ENCODE measurements around the gene HSDL2.
"Not testable (repeated sequence)": the region's sequence is repeated elsewhere in the genome, so short reads cannot be mapped to it uniquely, and the experiment has no call there.

The HSDL2 gene

DNA sequence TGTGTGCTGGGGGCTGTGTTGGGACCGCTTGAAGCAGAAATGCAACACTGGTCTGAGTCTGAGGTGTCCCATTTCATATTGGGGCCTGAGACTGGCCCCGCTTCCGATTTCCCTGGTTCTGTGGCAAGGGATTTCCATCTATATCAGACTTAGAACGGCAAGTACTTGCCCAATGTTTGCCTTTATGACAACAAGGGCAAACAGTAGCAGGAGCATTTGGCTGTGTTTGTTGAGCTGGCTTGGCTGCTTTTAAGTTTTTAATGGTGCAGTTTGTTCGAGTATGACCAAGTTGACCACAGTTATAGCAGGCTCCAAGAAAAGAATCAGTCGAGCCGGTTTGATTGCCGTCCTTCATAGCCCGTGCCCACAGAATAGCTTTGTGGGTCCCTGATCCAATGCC is 17.0 kb downstream of the HSDL2 start:
- TF ChIP-seq GATA1 (IDR thresholded peaks at IDR 0.05; ENCODE audit: low read depth, low read length) (no peak), POLR2A (IDR thresholded peaks at IDR 0.05; ENCODE audit: low read length) (no peak)
- DNase-seq = no peak

DNA sequence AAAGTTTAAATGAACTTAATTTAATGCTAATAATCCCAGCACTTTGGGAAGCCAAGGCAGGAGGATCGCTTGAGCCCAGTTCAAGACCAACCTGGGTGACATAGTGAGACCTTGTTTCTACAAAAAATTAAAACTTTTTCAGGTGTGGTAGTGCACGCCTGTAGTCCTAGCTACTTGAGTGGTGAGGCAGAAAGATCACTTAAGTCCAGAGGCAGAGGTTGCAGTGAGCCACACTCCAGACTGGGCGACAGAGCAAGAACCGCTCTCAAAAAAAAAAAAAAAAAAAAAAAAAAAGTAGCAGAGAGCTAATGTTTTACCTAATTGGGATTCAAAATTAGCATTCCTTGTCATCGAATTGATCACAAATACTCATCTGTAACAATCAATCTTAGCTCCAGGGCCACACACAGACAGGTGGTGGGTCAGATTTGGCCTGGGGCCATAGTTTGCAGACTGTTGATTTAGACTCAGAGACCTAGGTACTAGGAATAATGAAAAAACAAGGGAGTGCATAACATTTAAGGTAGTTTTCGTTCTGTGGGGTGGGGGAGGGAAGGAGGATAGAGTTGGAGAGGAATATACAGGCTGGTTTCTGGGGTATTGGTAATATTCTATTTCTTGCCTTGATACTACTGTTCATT is 21.4 kb downstream of the HSDL2 start:
- no peak for DNase-seq
- TF ChIP-seq GATA1 (IDR thresholded peaks at IDR 0.05; ENCODE audit: low read depth, low read length) (no peak), POLR2A (IDR thresholded peaks at IDR 0.05; ENCODE audit: low read length) (no peak)

DNA sequence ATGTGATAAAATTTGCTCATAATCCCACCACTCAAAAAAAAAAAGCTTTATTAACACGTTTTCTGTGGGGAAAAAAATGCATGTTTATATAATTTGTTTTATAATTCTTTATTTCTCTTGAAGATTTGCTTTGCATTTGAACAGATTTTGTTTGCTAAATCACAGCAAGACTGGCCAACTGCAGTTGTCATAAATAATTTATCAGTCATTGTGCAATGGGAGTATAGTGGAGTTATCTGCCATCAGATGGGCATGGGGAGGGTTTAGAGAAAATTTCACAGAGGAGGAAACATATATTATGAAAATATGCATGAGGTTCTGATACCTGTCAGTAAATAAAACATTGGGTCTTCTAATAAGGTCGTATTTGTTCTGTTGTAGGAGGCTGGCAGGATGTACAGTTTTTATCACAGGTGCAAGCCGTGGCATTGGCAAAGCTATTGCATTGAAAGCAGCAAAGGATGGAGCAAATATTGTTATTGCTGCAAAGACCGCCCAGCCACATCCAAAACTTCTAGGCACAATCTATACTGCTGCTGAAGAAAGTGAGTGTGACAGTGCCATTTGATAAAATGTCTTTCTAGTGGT is 23.8 kb downstream of the HSDL2 start:
- TF ChIP-seq GATA1 (IDR thresholded peaks at IDR 0.05; ENCODE audit: low read depth, low read length) = no peak
- no peak for TF ChIP-seq POLR2A (IDR thresholded peaks at IDR 0.05; ENCODE audit: low read length)

DNA sequence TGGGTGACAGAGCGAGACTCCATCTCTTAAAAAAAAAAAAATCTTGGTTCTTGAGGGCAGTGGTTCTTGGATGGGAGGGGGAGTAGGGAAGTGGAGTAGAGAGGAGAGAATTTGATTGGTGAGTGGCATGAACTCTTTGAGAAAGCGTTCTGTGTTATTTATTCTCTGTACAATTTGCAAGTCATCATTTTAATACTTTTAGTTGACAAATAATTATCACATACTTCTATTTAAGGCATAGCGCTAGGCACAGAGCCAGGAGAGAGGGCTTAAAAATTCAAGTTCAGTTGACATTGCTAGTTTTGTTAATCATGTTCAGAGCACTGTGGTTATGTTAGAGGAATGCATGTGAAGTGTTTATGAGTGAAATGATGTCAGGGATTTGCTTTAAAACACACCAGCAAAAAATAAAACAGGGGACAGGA is 24.6 kb downstream of the HSDL2 start:
- no peak for DNase-seq
- no peak for TF ChIP-seq GATA1 (IDR thresholded peaks at IDR 0.05; ENCODE audit: low read depth, low read length)
- no peak for TF ChIP-seq POLR2A (IDR thresholded peaks at IDR 0.05; ENCODE audit: low read length)

More for the DNA sequence above, 23.8 kb downstream of the HSDL2 start:
- no peak for DNase-seq

DNA sequence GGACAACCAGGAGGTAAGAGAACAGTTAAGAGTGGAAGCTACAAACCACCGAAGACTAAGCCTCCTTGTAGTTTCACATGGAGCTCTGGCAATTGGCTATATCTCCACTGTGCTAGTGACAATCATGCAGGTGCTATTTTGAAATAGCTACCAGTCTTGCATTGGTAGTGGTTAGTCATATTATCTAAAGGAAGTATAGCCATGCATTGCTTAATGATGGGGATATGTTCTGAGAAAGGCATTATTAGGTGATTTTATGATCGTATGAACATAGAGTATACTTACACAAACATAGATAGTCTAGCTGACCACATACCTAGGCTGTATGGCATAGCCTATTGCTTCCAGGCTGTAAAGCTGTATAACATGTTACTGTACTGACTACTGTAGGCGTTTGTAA is 28.4 kb downstream of the HSDL2 start:
- no peak for DNase-seq
- TF ChIP-seq POLR2A (IDR thresholded peaks at IDR 0.05; ENCODE audit: low read length) = no peak

DNA sequence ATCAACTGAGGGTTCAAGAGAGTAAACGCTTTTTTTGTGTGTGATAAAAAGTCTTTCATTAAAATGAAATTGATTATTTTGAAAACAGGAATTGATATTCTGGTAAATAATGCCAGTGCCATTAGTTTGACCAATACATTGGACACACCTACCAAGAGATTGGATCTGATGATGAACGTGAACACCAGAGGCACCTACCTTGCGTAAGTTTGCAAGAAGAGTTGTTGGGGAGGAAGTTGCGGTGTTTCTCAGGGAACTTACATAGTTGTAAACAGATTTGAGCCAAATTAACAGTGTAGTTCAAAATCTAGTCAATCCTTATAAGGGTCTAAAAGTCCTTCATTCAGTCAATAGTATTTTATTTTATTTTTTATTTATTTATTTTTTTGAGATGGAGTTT is 28.9 kb downstream of the HSDL2 start:
- no peak for DNase-seq
- no peak for TF ChIP-seq GATA1 (IDR thresholded peaks at IDR 0.05; ENCODE audit: low read depth, low read length)
- no peak for TF ChIP-seq POLR2A (IDR thresholded peaks at IDR 0.05; ENCODE audit: low read length)

DNA sequence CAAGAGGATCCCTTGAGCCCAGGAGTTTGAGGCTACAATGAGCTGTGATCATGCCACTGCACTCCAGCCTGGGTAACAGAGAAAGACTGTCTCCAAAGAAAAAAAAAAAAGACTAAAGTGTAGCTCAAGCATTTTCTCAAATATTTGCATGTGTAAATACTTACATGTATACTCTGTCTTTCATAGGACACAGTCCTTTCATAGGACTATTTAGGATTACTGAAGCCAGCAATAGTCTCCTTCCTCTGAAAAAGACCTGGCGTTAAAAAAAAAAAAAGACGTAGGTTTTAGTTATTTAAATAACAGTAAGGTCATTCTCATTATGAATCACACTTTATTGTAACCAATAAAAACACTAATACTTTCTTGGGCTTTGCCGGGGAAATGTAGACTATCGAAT is 29.9 kb downstream of the HSDL2 start:
- TF ChIP-seq GATA1 (IDR thresholded peaks at IDR 0.05; ENCODE audit: low read depth, low read length) (no peak), POLR2A (IDR thresholded peaks at IDR 0.05; ENCODE audit: low read length) (no peak)
- no peak for DNase-seq

DNA sequence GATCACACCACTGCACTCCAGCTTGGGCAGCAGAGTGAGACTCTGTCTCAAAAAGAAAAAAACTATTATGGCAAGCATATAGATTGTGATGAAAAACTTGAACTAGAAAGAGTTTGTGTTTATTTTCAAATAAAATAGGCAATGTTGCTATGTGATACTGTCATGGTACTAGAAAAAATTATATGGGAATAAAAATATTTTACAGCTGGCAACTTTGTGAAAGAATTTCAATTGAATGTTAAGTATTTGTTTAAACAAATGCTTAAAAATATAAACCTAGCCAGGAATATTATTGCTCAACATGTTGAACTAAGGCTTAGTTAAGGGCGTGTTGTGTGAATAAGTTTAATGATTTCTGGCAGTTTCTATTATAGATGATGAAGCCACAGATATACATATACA is 31.7 kb downstream of the HSDL2 start:
- TF ChIP-seq POLR2A (IDR thresholded peaks at IDR 0.05; ENCODE audit: low read length) (no peak), GATA1 (IDR thresholded peaks at IDR 0.05; ENCODE audit: low read depth, low read length) (no peak)
- DNase-seq = no peak

DNA sequence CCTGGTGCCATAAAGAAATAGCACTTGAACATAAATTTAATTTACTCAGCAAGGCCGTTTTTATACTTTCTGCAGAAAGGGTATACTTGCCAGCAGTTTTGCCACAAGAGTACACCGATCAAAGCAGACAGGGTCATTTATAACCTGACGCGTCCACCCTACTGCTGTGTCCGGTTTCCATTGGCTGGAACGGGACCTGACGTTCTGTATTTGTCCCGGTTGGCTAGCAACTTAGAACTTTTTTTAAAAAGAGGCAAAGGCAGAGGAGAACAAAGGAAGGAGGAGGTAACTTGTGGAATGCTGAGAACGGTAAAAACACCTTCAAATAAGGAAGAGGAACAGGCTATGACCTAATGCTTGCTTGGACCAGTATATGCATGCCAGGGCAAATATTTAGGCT is 33.8 kb downstream of the HSDL2 start:
- DNase-seq = not testable (repeated sequence)

DNA sequence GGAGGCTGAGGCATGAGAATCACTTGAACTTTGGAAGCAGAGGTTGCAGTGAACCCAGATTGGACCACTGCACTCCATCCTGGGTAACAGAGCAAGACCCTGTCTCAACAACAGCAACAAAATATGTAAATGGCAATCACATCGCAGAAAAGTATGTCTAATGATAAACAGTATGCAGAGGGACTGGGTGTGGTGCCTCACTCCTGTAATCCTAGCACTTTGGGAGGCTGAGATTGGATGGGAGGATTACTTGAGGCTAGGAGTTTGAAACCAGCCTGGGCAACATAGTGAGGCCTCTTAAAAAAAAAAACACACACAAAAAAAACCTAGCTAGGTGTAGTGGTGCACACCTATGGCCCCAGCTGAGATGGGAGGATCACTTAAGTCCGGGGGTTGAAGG is 40.3 kb downstream of the HSDL2 start:
- DNase-seq = no peak
- no peak for TF ChIP-seq GATA1 (IDR thresholded peaks at IDR 0.05; ENCODE audit: low read depth, low read length)
- no peak for TF ChIP-seq POLR2A (IDR thresholded peaks at IDR 0.05; ENCODE audit: low read length)

DNA sequence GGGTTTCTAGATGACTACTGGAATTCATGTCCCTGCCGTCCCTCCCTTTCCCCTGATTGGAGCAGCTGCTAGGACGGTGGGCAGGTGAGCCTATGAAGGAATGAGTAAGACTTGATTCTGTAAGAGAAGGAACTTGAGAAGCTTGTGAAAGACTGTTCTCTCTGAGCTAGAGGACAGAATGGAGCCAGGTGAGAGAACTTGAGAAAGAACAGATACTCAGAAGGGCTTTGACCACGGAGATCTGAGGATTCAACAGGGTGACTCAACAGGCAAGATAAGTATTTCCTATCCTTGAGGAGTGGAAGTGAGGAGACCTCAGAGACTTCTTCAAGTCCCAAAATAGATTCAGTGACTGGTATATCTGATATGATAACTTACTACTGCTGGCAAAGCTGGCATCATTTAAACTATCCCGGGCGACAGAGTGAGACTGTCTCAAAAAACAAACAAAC is 41.9 kb downstream of the HSDL2 start:
- TF ChIP-seq GATA1 (IDR thresholded peaks at IDR 0.05; ENCODE audit: low read depth, low read length) (no peak), POLR2A (IDR thresholded peaks at IDR 0.05; ENCODE audit: low read length) (no peak)
- peak; percentile 17 to 18 for DNase-seq

DNA sequence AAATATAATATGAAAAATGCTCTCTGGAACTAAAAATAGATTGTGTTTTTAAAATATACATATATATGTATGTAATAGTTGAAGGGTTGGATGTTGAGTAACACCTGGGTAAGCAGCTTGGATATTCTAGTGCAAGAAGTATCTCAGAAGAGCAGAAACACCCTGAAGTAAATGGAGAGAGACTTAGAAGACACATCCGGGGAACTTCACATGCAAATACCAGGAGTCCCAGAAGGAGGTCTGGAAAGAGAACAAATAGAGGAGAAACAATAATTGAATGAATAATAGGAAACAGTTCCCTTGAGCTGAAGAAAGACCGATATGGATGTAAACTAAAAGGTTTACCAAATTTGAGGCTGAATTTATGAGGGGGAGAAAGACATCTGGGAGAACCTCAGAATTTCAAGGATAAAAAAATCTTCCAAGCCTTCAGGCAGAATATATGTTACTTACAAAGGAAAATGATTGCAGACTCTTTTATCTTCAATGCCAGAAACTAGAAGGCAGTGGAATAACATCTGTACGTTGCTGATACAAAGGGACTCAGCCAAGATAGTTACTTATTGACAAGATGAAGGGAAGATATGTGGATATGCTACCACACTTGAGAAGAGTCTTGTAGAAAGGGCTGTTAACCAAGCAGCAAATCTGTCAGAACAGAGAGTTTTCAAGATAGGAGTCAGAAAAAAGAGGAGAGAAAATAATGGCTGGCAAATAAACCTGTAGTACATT is 42.7 kb downstream of the HSDL2 start:
- peak; percentile 68 to 90 for DNase-seq
- TF ChIP-seq GATA1 (IDR thresholded peaks at IDR 0.05; ENCODE audit: low read depth, low read length) = no peak
- TF ChIP-seq POLR2A (IDR thresholded peaks at IDR 0.05; ENCODE audit: low read length) = no peak

DNA sequence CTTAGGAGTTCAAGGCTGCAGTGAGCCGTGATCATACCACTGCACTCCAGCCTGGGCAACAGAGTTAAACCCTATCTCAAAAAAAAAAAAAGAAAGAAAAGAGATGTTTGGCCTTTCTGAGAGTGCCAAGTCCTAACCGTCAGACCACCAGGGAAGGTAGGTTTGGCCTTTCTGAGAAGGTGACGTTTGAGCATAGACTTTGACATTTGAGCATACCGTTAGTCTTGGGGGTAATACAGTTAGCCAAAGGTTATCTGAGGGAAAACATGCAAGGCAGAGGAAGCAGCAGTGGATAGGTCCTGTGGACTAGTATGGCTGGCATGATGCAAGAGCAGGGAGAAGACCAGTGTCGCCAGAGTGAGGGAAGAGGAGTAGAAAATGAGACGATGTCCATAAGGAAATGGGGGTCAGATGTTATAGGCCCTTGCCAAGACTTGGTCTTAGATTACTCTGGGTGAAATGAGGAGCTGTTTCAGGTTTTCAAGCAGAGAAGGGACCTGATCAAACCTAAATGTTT is 50.2 kb downstream of the HSDL2 start:
- no peak for DNase-seq
- no peak for TF ChIP-seq POLR2A (IDR thresholded peaks at IDR 0.05; ENCODE audit: low read length)
- no peak for TF ChIP-seq GATA1 (IDR thresholded peaks at IDR 0.05; ENCODE audit: low read depth, low read length)

DNA sequence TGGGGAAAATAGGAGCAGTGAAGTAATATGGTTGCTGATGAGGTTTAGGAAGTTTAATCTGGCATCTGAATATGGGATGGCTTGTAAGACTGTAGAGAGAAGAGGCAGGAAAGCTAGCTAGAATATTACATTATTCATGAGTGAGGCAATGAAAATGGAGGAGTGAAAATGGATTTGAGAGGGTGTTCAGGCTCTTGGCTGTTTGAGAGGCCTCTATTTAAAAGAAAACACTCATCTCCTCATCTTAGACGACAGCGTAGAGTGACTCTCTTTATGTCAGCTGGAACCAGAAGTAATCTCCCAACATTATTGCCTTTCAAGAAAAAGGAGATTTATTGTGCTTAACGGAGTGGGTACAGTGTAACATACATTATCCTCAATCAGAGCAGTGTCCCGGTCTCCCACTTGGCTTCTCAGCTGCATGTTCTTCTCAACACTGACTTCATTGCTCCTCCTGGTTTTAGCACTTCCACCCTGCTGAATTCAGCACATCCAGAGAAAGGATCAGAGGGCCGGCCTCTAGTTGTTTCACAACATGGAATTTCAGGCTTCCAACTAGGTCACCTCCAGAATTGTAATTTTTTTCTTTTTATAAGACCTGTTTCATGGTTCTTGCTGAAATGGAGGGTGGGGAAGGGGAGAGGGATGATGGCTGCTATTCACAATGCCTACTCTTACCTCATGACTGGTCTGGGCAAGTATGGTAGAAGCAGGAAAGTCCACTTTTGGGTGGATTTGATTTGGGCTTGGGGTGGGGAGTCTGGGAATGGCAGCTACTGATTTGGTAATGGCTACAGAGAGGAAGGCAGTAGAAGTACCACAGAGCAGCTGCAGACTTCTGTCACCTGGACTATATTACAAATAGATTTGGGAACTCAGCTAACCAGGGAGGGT is 53.8 kb downstream of the HSDL2 start:
- no peak for TF ChIP-seq GATA1 (IDR thresholded peaks at IDR 0.05; ENCODE audit: low read depth, low read length)
- no peak for TF ChIP-seq POLR2A (IDR thresholded peaks at IDR 0.05; ENCODE audit: low read length)

More for the DNA sequence above, 53.8 kb downstream of the HSDL2 start:
- no peak for DNase-seq
